Naive thymus-derived CD4-positive, alpha-beta T cell (primary cell): ENCODE results near the gene FAM241B. TPM values are rescaled to one million over a fixed set of nuclear protein-coding genes. Genes with fewer than 3 reads are reported as not detected.

Source experiments
- ATAC-seq: fragments of 150-1000 bp; cut with Tn5 transposase; 2 replicates; pipeline ENCODE4 v1.10.0; 2021; ENCODE audit warnings: mild to moderate bottlenecking, moderate library complexity
- CTCF ChIA-PET: fragments of 350-600 bp; sonication (Branson Sonifier 250); formaldehyde crosslinking; loops from one replicate; lab custom pipeline; 2021; ENCODE audit warnings: antibody characterized with exemption; lab: Charles Lee
- POLR2A ChIA-PET: fragments of 350-600 bp; sonication (Branson Sonifier 250); formaldehyde crosslinking; loops from one replicate; lab custom pipeline; 2021; ENCODE audit warnings: antibody characterized with exemption, inconsistent platforms; lab: Charles Lee
- DNase-seq, 9 donors: peaks; one replicate each; pipeline versions ENCODE4 v3.0.0 to v3.0.0-alpha.2; 2020 to 2022; ENCODE audit warnings: mixed read lengths in 1 of 9
- H3K27ac ChIP-seq: one replicate; pipeline ENCODE4 v1.7.0; 2013; ENCODE audit warnings: mild to moderate bottlenecking, low read depth, low read length, moderate library complexity
- H3K27me3 ChIP-seq, 2 donors: one replicate each; pipeline ENCODE4 v1.7.0; 2013; ENCODE audit warnings: low read length in 2 of 2, mild to moderate bottlenecking in 2 of 2, moderate library complexity in 2 of 2; ENCODE audit not compliant: control insufficient read depth in 2 of 2, insufficient read depth in 2 of 2
- H3K36me3 ChIP-seq, 3 experiments: 1 replicate in 2 of 3; 2 replicates in 1 of 3; pipeline ENCODE4 v1.7.0; 2013; ENCODE audit warnings: low read length in 3 of 3, mild to moderate bottlenecking in 3 of 3, moderate library complexity in 1 of 3; ENCODE audit not compliant: insufficient read depth in 3 of 3, control insufficient read depth in 2 of 3
- H3K4me1 ChIP-seq, 2 donors: one replicate each; pipeline ENCODE4 v1.7.0; 2013; ENCODE audit warnings: low read length in 2 of 2, mild to moderate bottlenecking in 2 of 2, moderate library complexity in 1 of 2; ENCODE audit not compliant: control insufficient read depth in 2 of 2, insufficient read depth in 2 of 2
- H3K4me3 ChIP-seq: 2 replicates; pipeline ENCODE4 v1.7.0; 2013; ENCODE audit warnings: mild to moderate bottlenecking, low read length
- H3K9me3 ChIP-seq, 3 experiments: 1 replicate in 2 of 3; 2 replicates in 1 of 3; pipeline ENCODE4 v1.7.0; 2013; ENCODE audit warnings: low read length in 3 of 3; ENCODE audit not compliant: control insufficient read depth in 2 of 3
- H3K27ac Mint-ChIP-seq, 9 donors: one replicate each; pipeline ENCODE4 v1.8.0; 2020 to 2022; ENCODE audit warnings: mixed read lengths in 9 of 9, mild to moderate bottlenecking in 8 of 9, moderate library complexity in 5 of 9, inconsistent platforms in 2 of 9
- H3K27me3 Mint-ChIP-seq, 5 donors: one replicate each; pipeline ENCODE4 v1.8.0; 2021 to 2022; ENCODE audit warnings: mixed read lengths in 5 of 5, mild to moderate bottlenecking in 1 of 5
- H3K36me3 Mint-ChIP-seq, 5 donors: one replicate each; pipeline ENCODE4 v1.8.0; 2020 to 2022; ENCODE audit warnings: mixed read lengths in 5 of 5, mild to moderate bottlenecking in 3 of 5, inconsistent platforms in 1 of 5
- H3K4me1 Mint-ChIP-seq, 7 donors: one replicate each; pipeline ENCODE4 v1.8.0; 2020 to 2022; ENCODE audit warnings: mixed read lengths in 7 of 7, mild to moderate bottlenecking in 3 of 7, inconsistent platforms in 1 of 7
- H3K4me3 Mint-ChIP-seq, 10 donors: one replicate each; pipeline ENCODE4 v1.8.0; 2020 to 2022; ENCODE audit warnings: mild to moderate bottlenecking in 10 of 10, mixed read lengths in 10 of 10, moderate library complexity in 6 of 10, inconsistent platforms in 2 of 10
- H3K9me3 Mint-ChIP-seq, 11 donors: one replicate each; pipeline ENCODE4 v1.8.0; 2020 to 2022; ENCODE audit warnings: mixed read lengths in 11 of 11, mild to moderate bottlenecking in 4 of 11, inconsistent platforms in 1 of 11, moderate library complexity in 1 of 11
- intact Hi-C, 2 donors: fragments of 100-400 bp; cut with micrococcal nuclease; formaldehyde crosslinking; loops; one replicate each; pipeline ENCODE4 v1.15.1; 2023
- polyA plus RNA-seq, 2 donors: library from polyadenylated mRNA; unstranded; fragments of 300-500 nt; fragmentation: Illumina TruSeq; gene quantifications; one replicate each; pipeline ENCODE4 v1.2.3, GENCODE V29; 2021
- total RNA-seq, 6 experiments: library from RNA in 5 of 6; stranded (reverse) in 5 of 6; gene quantifications; 1 replicate in 5 of 6; 2 replicates in 1 of 6; pipeline ENCODE4 v1.2.3 and lab custom pipeline; 2021 to 2026

Gene FAM241B
- total and polyA plus RNA-seq, 7 experiments from 2014 or later: 8.6 to 26.3 (median 13.0) TPM

DNA sequence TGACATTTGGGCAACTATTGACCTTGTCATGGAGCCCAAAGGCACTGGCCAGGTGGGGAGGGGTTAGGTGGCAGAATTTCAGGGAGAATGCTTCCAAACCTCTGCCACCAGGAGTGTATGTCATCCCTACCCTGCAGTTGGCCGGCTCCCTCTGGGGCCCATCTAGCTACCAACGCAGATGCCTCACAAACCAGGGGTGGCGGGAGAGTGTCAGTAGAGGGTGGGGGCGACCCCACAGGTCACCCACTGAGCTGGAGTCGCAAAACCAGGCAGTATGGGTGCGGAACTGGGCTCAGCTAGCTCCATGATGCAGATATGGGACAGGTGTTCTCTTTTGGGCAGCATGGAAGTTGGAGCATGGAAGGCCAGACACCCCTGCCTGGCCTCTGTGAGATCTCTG is 51.4 kb downstream of the FAM241B start:
- intact Hi-C loops: no loop called here
- Histone ChIP-seq H3K9me3 (no peaks in the 10 kb centered on the region), H3K4me3 (no peak overlapping the region), H3K27me3 (no peaks in the 10 kb centered on the region), H3K36me3 (no peaks in the 10 kb centered on the region), H3K27ac (no peak overlapping the region), H3K4me1 (no peaks in the 10 kb centered on the region)
- H3K36me3 Mint-ChIP-seq: no peaks in the 10 kb centered on the region
- ChIA-PET POLR2A (interaction anchor here (0.7 kb wide), 1 partner anchor 231 kb away, joined by 3 read pairs; no protein-coding TSS in a partner anchor), CTCF (interaction anchor here (0.6 kb wide), 1 partner anchor 202 kb away, joined by 3 read pairs; no protein-coding TSS in a partner anchor)
- DNase-seq: no peak
- H3K27ac Mint-ChIP-seq: no peak overlapping the region
- peaks cover 0 to 2% (median 0%) of the 10 kb centered on the region in 11 donors for H3K9me3 Mint-ChIP-seq
- H3K4me1 Mint-ChIP-seq: peaks cover 0 to 3% (median 0%) of the 10 kb centered on the region in 7 donors
- ATAC-seq: no peak
- no peak overlapping the region for H3K4me3 Mint-ChIP-seq
- peaks cover 16 to 49% (median 26%) of the 10 kb centered on the region in 5 donors for H3K27me3 Mint-ChIP-seq

- H3K9me3 ChIP-seq: no peaks in the 10 kb centered on the region
- H3K27me3 ChIP-seq: no peaks in the 10 kb centered on the region
- no peak for ATAC-seq
- H3K27ac Mint-ChIP-seq: no peak overlapping the region
- H3K4me3 ChIP-seq: no peak overlapping the region
- no peak overlapping the region for H3K27ac ChIP-seq
- POLR2A ChIA-PET: no interaction called here
- no peak overlapping the region for H3K4me3 Mint-ChIP-seq
- intact Hi-C loops: no loop called here
- no peaks in the 10 kb centered on the region for H3K9me3 Mint-ChIP-seq
- DNase-seq: no peak
- H3K4me1 ChIP-seq: no peaks in the 10 kb centered on the region
- peaks cover 0 to 3% (median 0%) of the 10 kb centered on the region in 7 donors for H3K4me1 Mint-ChIP-seq
- CTCF ChIA-PET: no interaction called here
- no peaks in the 10 kb centered on the region for H3K36me3 ChIP-seq
- peaks cover 15 to 41% (median 23%) of the 10 kb centered on the region in 5 donors for H3K27me3 Mint-ChIP-seq
- no peaks in the 10 kb centered on the region for H3K36me3 Mint-ChIP-seq
Observed at GRCh38 chr10:69682955-69683474, 53.0 kb downstream of the FAM241B start.

Other genes starting within 250 kb of the FAM241B start
- under 1 TPM in 1 of 5 experiments, not detected in 4; 0.44 TPM for gene TACR2, start 213.3 kb upstream of the FAM241B start, total RNA-seq
- gene TACR2, start 213.3 kb upstream of the FAM241B start, polyA plus RNA-seq: under 1 TPM in 1 of 2 donors, not detected in 1; 0.47 TPM
- 1 to 10 TPM; 1.2 to 7.2 (median 1.9) TPM for gene TSPAN15, start 178.8 kb upstream of the FAM241B start, total RNA-seq
- gene TSPAN15, start 178.8 kb upstream of the FAM241B start, polyA plus RNA-seq: 1 to 10 TPM; 2.1 to 3.5 TPM
- under 1 TPM in 1 of 5 experiments, not detected in 4; 0.24 TPM for gene NEUROG3, start 56.8 kb upstream of the FAM241B start, total RNA-seq
- not detected for gene NEUROG3, start 56.8 kb upstream of the FAM241B start, polyA plus RNA-seq
- gene COL13A1, start 171.7 kb downstream of the FAM241B start, total RNA-seq: under 1 TPM in 1 of 5 experiments, not detected in 4; 0.88 TPM
- gene COL13A1, start 171.7 kb downstream of the FAM241B start, polyA plus RNA-seq: not detected